PFSK-1 (cell line): Measurements from ENCODE around the gene TOMM20L.

Source experiments
- FOXP2 ChIP-seq: optimal IDR thresholded peaks from 2 replicates; pipeline ENCODE3; 2011; ENCODE audit warnings: borderline replicate concordance, control low read depth, inconsistent platforms; ENCODE audit not compliant: insufficient read depth; ENCODE audit errors: extremely low read length, extremely low read depth
- POLR2AphosphoS5 ChIP-seq: IDR thresholded peaks from 2 replicates; pipeline ENCODE4 v1.6.1; 2012; ENCODE audit warnings: low read depth, mild to moderate bottlenecking, control low read depth, low read length, moderate library complexity
- REST ChIP-seq, 2 experiments: IDR thresholded peaks; 2 replicates each; pipeline versions ENCODE4 v1.6.1 to v1.8.0; 2011 to 2012; ENCODE audit warnings: low read depth in 2 of 2, low read length in 2 of 2, control low read depth in 1 of 2, inconsistent platforms in 1 of 2, mild to moderate bottlenecking in 1 of 2, moderate library complexity in 1 of 2; ENCODE audit not compliant: insufficient read depth in 1 of 2
- SIN3A ChIP-seq: IDR thresholded peaks from 2 replicates; pipeline ENCODE4 v1.6.1; 2012; ENCODE audit warnings: mild to moderate bottlenecking, low read length, moderate library complexity, borderline replicate concordance; ENCODE audit not compliant: insufficient read depth
- TAF1 ChIP-seq: IDR thresholded peaks from 2 replicates; pipeline ENCODE4 v1.6.1; 2012; ENCODE audit warnings: low read length, control low read depth, borderline replicate concordance; ENCODE audit not compliant: insufficient read depth

GRCh38 chr14:58354808-58355207 is 40.9 kb upstream of the TOMM20L start:
- TF ChIP-seq POLR2AphosphoS5 (no peak), REST (IDR thresholded peaks at IDR 0.05; ENCODE audit: insufficient read depth in 1 of 2, low read depth in 2 of 2, low read length in 2 of 2) (no peak), TAF1 (no peak), SIN3A (no peak), FOXP2 (no peak)
